A673 (cell line): ENCODE data around the gene REST.

Source experiments
- CTCF ChIP-seq: fragments of 300-800, 200-600 bp; sonication (generic); conservative IDR thresholded peaks from 2 replicates; pipeline ENCODE4 v1.5.1; 2017; ENCODE audit warnings: low read depth, mild to moderate bottlenecking, antibody characterized with exemption, low read length, moderate library complexity, mixed read lengths
- EZH2 ChIP-seq: fragments of 200-600 bp; sonication (generic); IDR thresholded peaks from 2 replicates; pipeline ENCODE4 v1.6.1; 2017; ENCODE audit warnings: borderline replicate concordance, low read depth, mild to moderate bottlenecking, mixed read lengths, antibody characterized with exemption, low read length; ENCODE audit not compliant: poor library complexity, severe bottlenecking

GRCh38 chr4:56940403-56940802 is 32.7 kb downstream of the REST start:
- TF ChIP-seq CTCF (no peak), EZH2 (no peak)
